Measurements from ENCODE around the gene BICC1.

The BICC1 gene

DNA sequence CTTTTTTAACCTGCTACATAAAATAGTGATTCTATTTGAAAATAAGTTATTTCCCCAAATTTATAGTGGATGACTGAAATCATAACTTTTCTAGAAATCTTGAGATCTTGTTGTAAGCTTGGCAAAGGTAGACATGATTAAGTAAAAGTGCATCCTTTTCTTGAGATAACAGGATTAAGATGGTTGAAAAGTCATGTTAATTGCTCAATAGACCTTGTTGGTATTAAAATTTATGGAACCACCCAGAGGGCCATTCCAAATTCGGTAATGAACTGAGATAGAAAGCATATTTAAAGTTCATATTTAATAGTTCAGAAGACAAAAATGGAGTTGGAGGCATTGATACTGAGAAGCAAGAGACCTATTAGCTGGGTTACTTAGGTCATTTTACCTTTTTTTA, 139.1 kb downstream of the BICC1 start:
- no peak for ATAC-seq

DNA sequence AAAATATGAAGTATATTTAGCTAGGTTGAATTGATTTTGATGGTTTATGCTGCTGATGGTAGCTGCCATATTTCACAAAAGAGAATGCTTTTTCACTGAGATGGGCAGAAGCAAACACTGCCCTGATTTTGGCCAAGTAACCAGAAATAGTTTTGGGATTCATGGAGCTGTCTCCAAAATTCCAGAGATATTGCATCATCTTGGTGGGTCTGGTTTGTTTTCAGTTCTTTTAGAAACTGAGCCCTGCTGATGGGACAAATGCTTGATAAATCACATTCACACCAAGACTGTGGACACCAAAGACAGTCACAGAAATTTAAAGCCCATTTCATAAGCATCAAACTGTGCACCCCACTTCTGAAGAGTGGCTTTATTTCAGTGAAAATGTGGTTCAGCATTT, 140.5 kb downstream of the BICC1 start:
- no peak for ATAC-seq

DNA sequence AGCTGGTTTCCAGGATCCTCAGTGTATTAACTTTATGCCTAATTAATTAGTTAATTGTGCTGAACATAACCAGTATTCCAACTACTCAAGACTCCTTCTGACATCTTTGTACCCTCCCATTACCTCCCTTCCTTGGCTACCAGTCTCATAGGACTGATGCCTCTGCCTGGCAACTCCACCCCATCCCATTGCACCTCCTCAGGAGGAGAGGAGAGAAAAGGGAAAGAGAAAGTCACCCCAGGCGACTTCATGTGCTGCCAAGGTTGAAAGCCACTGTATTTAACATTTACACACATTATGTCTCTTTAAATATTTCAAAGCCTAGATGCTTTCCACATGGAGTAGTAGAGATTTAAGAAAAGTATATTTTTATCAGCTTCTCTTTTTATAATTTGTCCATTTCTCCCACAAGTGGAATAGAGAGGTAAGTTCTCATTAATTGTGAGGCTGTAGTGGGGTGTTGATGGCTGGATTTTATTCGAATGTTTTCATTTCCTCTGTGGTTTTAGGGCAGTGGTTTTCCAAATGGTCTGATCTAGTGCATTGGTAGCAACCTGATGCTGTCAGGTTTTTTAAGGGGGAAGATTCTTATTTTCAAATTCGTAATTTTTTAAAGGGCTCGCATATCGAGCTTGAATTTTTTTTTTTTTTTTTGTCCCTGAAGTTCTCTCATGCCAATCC, 148.0 kb downstream of the BICC1 start:
- ATAC-seq, result no peak

DNA sequence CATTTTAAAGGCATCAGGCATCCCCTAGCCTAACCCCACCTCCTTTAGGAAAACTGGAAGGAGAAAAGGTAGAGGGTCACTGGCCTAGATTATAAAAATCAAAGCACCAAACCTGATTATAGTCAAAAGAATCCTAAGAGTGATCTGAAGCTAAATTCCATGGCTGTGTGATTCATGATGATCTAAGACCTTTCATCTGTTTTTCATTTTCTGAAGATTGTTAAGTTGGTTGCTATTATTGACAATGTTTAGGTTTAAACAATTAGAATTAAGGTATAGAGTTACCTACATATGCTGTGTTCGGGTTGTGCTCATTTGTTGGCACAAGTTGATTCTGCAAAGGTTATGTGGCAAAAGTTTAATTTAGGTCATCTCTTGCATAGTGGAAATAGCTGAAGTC, 148.7 kb downstream of the BICC1 start:
- ATAC-seq, result no peak

DNA sequence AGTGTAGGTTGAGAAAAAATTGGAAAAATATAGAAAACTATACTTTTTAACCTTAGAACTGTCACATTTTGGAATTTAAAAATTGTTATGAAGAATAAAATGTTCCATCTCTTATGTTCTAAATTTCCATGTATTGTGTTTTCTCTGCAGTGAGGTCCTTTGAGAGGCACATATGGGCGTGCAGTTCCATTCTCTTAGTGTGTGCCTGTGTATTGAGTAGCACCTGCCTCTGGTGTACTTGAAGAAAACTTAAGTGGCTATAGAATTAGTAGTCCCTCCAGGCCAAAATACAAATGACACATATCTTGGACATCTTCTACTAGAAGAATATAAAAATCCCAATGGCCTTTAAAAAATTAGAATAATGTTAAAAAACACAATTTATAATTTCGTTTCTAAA, 149.2 kb downstream of the BICC1 start:
- ATAC-seq, result no peak

DNA sequence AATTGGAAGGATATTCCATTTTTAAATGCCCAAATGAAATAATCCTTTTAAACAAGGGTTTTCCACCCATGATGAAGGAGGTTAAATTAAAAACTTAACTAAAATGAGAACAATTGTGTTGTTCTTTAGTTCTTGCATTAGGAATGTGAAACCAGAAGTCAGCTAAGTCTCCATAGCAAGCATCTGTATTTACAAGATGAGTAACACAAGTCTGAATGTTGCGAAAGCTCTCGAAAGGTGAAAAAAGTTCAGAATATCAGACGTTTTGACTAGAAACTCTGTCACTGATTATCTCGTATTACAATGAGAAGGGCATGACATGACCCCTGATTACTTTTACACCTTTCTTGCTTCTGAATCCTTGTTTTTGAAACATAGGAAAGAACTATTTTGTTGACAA, 149.6 kb downstream of the BICC1 start:
- ATAC-seq, result no peak

DNA sequence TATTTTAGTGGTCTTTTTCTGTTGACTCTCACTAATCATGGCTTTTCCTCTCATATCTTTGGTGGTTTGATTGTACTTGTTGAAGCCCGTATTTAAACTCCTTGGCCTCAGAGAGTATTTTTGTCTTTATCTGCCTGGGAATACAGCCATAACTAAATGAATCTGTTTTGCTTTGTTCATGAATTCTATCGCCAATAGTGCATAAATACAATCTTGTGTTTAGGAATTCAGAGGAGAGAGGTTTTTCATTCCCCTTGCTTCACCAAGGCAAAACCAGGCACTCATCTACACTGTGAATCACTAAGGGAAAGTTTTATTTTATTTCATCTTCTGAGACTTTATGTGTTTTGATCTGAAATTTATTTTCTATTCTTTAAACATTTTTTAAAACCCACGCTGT, 152.7 kb downstream of the BICC1 start:
- ATAC-seq, result no peak

DNA sequence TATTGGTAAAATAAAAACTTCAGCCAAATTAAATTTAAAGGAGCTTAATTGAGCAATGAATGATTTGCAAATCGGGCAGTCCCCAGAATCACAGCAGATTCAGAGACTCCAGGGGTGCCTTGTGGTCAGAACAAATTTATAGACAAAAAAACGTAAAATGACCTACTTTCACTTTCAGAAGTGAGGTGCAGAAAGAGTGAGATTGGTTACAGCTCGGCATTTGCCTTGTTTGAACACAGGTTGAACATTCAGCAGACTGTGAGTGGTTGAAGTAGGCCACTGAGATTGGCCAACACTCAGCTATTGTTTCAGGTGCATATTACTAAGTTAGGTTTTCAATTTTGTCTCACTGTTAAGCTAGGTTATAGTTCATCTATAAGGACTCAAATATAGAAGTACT, 153.4 kb downstream of the BICC1 start:
- no peak for ATAC-seq

DNA sequence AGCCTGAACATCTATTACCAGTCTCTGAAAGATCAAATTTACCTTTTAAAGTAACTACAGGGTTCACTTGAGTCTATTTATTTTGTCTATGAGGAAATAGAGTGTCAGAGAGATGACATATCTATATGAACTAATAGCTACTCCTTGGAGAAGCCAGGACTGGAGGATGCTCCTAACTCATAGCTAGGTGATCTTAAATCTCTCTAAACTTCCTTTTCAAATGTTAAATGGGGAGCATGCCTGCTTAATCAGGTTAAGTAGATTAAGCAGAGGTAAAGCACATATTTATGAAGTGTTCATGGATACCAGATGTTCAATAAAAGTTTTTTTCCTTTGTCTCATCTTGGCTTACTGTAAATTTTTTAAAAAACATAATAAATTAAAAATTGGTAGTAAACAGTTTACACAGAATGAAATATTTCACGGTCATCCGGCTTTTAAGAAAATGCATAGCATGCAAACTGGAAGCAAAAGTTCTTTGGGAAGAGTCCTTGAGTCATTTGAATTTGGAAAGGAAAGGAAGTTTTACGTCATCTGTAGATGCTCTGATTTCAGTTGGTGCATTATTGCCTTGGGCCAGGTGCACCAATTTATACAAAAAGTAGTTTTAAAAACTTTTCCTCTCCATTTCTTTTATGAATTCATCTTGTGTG, 155.1 kb downstream of the BICC1 start:
- no peak for ATAC-seq

DNA sequence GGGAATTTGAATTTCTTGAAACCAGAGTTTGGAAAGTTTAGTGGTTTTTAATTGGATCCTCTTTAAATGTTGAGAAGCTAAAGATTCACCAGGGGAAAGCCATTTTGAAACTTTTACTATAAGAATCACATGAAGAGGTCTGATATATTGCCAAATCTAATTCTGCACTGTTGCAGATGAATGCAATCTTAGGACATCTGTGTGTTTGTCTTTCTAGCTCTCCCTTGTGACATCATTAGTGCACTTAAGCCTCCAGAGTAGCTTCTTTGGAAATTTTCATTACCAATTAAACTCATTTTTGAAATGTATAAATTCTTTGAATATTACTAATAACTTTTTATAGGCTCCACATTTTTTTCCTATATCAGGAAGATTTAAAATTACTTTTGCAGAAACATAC, 160.2 kb downstream of the BICC1 start:
- no peak for ATAC-seq

DNA sequence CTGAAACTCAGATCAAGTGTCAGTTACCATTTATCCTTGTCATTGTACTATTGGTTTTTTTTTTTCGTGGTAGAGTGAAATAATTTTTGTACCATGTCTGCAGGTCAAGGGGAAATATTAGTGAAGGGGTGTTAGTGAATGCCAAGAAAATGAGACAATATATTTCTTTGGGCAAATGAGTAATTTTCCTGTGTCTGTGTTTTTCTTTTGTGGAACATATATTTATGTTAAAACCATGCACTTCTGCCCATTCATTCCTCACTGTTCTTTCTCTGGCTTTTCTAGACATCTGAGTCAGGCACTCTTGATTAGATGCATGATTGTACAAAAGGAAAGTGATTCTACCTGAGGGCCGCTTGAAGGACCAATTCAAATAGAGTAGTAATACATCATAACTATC, 161.6 kb downstream of the BICC1 start:
- ATAC-seq, result no peak

DNA sequence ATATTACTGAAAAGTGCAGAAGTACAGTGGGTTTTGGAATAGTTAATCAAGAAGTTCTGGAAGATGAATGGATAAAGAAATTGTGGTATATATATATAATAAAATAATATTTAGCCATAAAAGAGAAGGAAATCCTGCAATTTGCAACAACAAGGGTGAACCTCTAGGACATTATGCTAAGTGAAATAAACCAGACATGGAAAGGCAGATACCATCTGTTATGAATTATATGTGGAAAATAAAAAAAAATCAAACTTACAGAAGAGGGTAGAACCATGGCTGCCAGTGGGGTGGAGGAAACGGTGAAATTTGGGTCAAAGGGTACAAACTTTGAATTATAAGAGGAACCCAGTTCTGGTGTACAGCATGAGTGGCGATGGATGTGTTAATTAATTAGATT, 162.6 kb downstream of the BICC1 start:
- ATAC-seq, result no peak

DNA sequence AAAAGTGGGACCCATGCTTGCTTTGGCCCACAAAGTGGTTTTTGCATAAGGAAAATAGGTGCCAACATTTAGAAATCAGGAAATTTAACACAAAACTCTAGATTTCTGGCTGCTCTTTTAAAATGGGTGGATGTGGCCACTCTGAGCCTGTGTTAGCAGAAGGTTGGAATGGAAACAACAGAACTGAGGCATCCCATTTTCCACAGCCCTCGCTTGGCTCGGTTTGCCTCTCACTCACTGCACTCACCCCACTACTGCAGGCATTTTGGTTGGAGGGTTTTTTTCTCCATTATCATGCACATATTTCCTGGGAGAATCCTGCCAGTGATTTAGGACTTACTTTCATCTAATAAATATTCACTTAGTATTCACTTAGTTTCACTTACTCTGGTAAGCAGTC, 178.9 kb downstream of the BICC1 start:
- ATAC-seq, result no peak

DNA sequence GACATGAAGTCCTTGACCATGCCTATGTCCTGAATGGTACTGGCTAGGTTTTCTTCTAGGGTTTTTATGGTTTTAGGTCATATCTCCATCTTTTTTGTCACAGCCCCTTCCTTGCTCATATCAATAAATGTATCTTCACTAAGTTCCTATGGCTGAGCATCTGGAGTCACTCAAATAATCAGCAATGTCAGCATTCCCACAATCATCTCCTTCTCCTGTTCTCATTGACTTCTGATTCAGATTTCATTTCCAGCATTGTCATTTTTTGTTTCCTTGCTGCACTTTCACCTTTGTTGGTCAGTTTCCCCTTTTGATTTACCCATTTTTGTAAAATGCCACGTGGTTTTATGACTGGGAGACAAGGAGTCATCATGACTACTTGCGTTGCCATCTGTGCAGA, 181.2 kb downstream of the BICC1 start:
- ATAC-seq, result no peak

DNA sequence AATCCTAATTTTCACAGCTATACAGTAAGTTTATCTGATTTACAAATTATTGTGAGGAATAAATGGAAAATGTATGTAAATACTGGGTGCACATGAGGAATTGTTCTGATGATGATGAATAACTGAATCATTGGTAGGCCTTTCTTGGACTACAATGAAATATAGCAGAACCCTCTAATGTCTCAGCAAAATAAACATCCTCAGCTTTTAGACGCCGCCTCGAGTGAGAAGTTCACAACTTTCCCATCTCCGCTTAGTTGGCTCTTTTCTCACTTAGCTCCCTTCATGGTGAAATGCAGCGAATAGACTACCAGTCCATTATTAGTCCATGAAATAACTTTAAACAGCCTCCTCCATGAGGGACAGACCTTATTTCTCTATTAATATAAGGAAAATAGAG, 182.3 kb downstream of the BICC1 start:
- ATAC-seq, result no peak

DNA sequence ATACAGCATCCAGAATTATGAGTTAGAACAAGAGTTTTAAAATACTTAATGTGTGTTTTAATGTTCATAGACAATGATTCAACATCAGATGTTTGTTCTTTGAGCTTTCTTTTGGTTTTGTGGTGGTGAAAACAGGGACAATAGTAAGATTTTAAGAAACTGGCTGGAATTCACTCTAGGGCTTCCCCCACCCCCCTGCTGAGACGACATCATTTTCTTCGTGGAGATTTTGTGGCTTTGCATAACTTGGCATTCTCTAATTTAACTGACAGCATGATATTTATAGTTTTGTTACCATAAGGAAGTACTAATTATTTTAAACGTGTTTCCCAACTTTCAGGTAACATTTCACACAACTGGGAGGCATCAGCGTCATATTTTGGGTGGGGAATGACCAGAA, 184.1 kb downstream of the BICC1 start:
- no peak for ATAC-seq

DNA sequence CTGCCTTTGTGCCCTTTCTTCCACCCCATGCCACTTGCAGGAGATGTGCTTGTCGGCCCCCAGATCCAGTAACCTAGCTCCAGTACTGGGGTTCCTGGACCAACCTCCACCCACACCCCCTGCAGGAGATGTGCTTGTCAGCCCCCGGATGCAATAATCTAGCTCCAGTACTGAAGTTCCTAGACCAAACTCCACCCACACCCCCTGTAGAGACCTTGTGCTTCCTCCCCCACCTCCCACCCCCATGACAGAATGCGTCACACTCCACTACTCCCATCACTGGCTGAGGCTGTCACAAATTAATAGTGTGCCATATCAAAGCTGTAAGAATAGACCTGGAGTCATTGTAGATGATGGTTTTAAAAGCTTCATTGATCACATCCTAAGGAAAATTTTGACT, 185.0 kb downstream of the BICC1 start:
- ATAC-seq, result no peak

DNA sequence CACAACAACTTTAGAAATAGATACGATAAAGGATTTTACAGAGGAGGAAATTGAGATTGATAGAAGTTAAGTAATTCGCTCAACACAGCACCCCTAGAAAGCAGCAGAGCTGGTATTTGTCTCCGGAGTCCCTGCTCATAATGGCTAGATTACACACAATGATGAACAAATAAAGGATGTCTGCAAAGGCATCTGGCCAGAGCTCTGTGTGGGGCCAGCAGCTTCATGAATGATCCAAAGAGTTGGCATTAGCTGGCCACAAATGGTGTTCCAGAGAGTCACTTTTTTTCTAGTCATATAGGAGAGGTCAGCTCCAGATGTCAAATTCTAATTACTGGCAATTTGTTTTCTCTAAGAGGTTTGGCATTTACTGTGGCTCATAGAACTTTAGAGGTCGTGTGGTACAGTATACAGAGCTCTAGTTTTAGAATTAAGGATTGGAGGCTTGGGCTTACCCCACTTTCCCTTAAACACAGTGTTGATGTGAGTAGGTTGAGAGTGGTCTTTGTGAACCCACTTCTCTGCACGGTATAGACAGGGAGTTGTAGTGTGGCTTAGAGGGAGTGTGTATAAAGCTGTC, 186.2 kb downstream of the BICC1 start:
- ATAC-seq, result no peak

DNA sequence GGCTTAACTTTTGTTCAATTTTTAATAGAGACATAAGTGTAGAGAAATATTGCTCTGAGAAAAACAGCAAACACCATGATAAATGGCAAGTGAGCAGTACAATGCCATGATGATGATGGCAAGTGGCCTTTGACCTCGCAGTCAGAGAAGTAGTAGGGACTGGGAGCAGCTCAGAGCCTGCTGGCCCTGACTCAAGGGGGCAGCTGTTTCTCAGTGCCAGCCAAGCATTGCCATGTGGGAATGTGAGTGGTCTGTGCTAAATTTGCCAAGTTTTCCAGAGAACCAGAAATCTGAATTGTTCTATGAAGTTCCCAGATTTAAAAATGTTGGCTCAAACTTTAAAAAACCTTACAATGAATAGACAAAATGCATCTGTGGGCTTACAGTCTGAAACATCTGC, 187.9 kb downstream of the BICC1 start:
- ATAC-seq, result no peak

DNA sequence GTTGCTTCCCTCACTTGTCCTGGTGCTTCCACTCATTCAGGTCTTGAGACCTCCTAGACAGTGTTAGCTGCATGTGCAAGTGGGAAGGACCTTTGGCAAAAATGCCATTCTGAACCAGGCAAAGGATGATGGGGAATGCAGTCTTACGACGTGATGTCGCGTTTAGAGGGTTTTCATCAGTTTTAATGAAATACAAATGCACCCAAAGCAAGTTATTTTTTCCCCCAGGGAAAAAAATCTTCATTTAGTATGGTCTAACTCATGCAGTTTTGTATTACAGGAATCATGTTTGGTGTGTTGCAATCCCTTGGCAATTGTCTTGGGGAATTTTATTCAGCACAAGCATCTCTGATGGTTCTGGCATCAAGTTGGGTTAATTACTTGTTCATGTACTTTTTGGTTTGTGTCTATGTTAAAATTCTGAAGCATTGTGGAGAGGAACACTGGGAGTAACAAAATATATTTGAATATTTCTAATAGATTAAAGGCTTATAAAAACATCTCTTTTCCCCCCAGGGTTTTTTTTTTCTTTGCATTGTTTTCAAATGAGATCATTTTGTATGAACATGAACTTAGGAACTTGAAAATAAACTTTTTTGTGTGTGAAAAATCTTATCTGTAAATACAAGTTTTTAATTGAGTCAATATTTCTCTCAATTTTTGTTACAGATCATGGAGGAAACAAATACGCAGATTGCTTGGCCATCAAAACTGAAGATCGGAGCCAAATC, 188.9 kb downstream of the BICC1 start:
- no peak for ATAC-seq

DNA sequence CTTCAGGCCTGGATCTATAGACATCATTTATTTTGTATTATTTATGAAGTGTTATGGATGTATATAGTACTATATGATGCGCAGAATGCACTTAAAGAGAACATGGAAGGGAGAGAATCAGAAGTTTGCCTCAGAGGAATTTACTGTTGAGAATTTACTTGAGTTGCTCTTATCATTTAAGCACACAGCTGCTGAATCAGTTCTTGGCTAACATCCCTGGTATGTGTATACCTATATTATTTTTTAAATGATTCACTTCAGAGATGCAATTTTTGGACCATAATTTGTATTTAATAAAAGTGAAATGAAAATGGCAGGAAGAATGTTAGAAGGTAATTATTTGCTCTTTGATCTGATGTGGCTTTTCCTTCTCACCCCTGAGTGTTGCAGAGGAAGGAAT, 191.6 kb downstream of the BICC1 start:
- ATAC-seq, result no peak

DNA sequence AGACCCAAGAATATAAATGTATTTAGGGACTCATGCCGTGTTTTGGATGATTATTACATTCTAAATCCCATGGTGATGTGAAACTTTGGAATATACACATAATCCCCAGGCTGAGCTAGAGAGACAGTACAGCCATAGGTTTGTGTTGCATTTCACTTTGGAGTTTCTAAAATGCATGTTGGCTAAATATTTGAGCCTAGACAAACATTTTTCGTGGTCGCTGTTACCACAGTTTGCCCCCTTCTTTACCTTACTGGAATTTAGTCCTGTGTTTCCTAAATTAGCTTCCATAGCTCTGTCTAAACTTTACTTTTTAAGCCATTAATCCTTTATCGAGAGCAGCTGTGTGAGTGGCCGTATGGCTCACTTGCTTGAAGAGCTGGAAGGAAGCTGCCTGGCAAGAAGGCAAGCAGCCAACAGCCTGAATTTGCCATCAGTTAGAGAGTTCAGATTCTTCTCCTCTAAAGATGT, 192.0 kb downstream of the BICC1 start:
- ATAC-seq, result no peak

DNA sequence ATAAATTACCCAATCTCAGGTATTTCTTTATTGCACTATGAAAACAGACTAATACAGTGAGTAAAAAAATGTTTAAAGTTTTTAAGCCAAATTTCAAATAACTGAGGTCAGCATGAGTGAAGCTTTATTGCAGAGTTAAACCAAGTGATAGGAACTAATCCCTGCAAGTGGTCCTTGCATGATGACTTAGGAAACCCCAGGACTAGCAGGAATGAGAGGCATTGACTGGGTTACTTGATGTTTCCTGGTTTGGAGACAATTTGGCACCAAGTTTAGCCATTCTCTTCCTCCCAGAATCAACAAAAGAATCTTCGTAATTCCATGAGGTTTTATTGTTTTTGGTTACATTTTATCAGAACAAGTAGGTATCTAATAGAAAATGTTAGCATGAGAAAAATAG, 194.2 kb downstream of the BICC1 start:
- no peak for ATAC-seq

DNA sequence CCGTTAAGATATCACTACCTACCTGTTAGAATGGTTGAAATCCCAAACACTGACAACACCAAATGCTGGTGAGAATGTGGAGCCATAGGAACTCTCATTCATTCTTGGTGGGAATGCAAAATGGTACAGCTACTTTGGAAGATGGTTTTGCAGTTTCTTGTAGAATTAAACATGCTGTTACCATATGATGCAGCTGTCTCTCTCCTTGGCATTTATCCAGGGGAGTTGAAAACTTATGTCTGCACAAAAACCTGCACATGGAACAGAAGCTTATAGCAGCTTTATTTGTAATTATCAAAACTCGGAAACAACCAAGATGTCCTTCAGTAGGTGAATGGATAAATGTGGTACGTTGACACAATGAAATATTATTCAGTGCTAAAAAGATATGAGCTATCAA, 199.5 kb downstream of the BICC1 start:
- ATAC-seq, result no peak
